Kidney glomerular epithelial cell (primary cell): ENCODE measurements around the gene TGFBRAP1.
A peak's percentile ranks its signal among the peaks of the same experiment; 100 is the strongest.
"Not testable (repeated sequence)": the region's sequence is repeated elsewhere in the genome, so short reads cannot be mapped to it uniquely, and the experiment has no call there.

Experiments
- DNase-seq: peaks from one replicate; lab custom pipeline; 2025; lab: John Stamatoyannopoulos, UW

Gene TGFBRAP1

DNA sequence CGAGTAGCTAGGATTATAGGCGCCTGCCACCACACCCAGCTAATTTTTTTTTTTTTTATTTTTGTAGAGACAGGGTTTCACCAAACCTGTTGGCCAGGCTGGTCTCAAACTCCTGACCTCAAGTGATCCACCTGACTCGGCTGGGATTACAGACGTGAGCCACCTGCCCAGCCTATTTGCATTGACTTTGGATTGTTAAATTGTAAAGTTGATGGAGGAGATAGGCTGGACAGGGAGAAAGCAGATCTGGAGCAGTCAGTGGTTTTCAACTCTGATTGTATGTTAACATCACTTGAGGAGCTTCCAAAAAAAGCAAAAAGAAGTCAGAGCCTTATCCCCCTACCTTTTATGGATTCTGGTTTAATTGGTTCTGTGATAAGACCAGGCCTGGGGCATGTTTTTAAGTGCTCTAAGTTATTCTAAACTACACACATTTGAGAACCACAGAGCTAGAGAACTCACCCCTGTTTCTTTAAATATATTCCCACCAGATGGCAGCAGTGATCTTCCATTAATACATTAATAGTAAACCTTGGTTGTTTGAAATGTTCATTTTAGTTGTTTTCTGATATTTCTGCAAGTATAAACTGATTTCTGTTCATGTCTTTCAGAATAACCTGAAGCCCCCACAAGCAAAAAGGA is 15.3 kb upstream of the TGFBRAP1 start:
- peak; percentile 22 for DNase-seq

DNA sequence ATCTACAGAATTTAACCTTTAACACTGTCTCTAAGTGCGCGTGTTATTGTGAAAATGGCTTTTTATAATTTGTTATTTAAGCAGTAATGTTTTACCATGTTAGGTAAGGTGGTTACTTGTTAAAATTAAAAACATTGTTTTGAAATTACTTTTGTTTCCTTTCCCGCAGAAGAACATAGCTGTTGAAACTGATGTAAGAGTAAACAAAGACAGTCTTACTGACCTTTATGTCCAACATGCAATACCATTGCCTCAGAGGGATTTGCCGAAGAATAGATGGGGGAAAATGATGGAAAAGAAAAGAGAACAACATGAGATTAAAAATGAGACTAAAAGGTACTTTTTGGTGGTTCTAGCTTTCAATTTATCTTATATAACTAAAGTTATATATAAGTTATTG is 9.9 kb upstream of the TGFBRAP1 start:
- no peak for DNase-seq

- no peak for DNase-seq
These were observed 8.5 kb upstream of the TGFBRAP1 start for GRCh38 chr2:105338020-105338385.

DNA sequence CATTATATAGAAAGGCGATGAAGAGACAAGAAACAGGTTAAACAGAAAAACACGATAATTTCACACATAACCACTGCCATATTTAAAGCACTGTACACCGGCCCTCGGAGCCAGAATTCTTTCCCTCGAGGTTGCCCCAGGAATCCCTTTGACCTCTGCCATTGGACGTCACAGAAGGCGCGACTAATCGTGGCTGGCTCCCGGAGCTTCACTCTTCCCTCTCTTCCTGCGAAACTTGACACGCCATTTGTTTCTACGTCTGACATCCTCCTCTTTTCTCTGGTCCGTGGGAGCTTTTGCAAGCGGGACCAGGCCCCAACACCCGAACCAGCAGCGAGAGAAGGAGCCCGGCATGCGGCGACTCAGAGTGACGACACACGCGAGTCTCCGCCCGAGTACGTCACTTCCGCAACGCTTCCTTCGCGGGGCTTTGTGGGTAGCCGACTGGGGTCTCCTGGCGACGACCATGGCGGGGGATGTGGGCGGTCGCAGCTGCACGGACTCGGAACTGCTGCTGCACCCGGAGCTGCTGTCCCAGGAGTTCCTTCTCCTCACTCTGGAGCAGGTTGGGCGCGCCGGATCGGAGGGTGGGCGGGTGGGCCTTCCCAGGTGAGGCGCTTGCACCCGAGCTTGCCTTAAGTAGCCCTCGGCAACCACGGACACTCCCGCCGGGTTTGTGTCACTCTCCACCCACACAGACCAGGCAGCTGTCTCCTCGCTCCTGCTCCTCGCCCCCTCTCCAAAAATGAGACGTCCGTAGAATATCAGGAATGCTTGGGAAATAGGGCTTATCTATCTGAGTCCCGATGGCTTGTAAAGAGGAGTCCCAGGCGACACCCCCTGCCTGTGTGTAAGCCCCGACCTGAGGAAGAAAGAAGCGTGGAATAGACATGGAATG is 7.8 kb upstream of the TGFBRAP1 start, which contains the start of gene C2orf49:
TSS of gene C2orf49 (plus strand) at position 419 of the 898 bp plus-strand sequence. CDS start at position 467, 48 bp downstream.
- DNase-seq, result peak; percentile 92

- DNase-seq, result no peak
These were observed 7.2 kb upstream of the TGFBRAP1 start for GRCh38 chr2:105336786-105337121.

DNA sequence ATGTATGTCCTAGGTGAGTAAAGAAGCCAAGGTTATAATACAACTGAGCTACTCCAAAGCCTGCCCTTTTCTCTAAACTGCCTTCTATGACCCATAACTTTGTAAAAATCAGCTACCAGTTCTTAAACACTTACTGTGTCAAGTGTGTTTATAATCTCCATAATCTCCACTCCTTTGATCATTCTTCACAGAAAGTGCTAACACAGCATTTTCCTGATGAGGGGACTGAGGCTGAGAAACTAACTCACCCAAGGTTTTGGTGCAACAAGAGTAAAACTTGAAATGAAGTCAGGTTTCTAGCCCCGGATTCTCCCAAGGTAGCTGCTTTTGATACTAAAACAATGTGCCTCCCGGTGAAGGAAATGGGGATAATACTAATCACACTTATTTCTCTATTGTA is 5.9 kb upstream of the TGFBRAP1 start:
- DNase-seq, result no peak

GRCh38 chr2:105334211-105334610 is 4.7 kb upstream of the TGFBRAP1 start:
- DNase-seq, result no peak

DNA sequence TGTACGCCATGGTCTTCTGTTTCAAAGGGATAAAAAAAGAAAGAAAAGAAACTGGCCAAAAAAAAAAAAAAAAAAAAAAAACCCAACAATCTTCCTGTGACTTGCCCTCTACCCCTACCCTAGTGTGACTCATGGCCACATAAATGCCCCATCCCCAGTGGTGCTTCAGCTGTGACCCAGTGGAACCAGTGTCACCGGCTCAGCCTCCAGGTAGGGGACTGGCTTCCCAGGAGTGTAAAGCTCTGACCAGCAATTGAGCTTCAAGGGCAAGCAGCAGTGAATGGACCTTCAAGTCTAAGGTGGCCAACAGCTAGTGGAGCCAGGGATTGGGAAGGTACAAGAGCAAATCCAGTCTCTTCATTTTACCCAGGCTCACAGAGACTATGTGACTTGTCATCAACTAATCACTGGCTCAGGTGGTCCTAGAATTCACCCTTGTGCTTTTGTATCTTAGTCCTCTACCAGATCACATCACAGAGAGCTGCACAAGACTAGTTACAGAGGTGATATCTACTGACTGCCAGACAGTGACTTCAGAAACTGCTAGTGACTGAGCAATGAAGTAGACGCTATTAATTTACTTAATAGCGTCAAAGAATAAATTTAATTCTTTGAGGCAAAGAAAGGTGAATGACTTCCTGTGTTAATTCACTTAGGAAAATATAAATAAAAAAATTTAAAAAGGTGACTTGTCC is 1.3 kb upstream of the TGFBRAP1 start:
- no peak for DNase-seq

GRCh38 chr2:105329197-105329554 is 359 bp downstream of the TGFBRAP1 start:
- peak; percentile 37 for DNase-seq

DNA sequence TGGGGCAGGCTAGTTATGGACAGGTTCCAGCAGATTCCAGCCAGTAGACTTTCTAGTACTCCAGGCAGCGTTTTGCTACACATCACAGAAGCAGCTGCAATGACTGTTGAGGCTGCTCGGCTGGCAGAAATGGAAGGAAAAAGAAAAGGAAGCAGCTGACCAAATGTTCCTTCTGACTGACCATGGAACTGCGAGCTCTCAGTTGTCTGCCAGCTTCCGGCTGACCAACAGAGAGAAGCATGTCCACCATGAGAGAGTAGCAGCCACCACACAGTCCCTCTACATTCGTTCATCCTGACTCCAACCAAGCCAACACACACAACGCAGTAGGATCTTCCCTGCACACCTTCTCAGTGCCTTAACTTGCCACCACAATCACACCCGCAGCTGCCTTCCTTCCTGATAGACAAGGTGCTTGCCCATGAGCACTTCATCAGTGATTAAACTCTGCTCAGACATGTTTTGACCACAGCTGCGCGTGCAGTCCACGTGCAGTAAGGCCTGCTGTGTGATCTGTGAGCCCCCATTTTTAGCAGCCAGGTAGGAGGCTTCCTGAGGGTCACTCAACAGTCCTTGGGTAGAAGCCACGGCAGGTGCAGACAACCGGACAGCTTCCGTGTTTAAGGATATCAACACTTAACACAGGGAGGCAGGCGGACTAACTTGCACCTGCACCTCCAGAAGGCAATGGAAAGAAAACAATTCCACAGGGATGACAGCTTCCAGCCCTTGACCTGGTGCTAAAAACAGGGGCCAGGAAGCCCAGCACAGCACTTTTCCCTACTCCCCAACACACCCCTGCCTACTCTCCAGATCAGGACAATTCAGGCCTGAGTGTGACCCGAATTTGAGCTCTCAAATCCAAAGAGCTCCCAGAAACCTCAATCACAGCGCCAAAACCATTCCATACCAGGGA is 996 bp downstream of the TGFBRAP1 start:
- DNase-seq, result peak; percentile 76

- DNase-seq, result peak; percentile 54
These were observed 1.8 kb downstream of the TGFBRAP1 start for GRCh38 chr2:105327690-105328089.

DNA sequence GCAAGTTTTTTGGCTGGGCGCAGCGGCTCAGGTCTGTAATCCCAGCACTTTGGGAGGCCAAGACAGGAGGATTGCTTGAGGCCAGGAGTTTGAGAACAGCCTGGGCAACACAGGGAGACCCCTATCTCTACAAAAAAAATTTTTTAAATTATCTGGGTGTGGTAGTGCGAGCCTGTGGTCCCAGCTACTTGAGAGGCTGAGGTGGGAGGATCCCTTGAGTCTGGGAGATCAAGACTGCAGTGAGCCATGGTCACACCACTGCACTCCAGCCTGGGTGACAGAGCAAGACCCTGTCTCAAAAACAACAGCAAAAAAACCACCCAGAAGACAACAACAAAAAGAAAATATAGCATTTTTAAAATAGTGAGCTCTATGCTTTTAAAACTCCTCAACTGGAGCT is 2.3 kb downstream of the TGFBRAP1 start:
- not testable (repeated sequence) for DNase-seq

DNA sequence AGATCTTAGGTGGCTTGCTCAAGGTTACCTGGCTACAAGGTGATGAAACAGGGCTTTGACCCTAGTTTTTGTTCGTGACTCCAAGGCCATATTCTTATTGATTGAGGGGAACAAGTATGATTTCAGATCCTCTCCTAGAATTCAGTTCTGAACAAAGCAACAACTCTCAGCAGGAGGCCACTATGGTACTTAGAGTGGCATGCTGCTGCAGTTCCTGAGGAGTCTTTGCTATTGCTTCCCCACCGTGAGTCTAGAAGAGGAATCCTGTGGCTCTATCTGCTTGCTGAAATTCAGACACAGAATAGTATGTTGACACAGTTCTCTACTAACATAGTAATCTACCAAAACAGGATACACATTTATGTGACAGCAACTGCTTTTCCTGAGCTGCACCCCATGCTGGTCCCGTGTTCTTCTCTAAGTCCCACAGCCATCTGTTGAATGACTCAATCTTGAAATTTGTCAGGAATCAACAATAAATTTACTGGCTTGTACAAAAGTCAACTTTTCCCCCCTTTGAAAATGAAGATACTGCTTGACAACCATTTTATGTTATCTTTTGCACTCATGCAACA is 4.1 kb downstream of the TGFBRAP1 start:
- DNase-seq, result no peak

- DNase-seq, result peak; percentile 30
These were observed 4.8 kb downstream of the TGFBRAP1 start for GRCh38 chr2:105324732-105325131.

- DNase-seq, result no peak
These were observed 5.4 kb downstream of the TGFBRAP1 start for GRCh38 chr2:105324101-105324500.

GRCh38 chr2:105323111-105323510 is 6.4 kb downstream of the TGFBRAP1 start:
- no peak for DNase-seq

- no peak for DNase-seq
These were observed 7.5 kb downstream of the TGFBRAP1 start for GRCh38 chr2:105321875-105322646.

DNA sequence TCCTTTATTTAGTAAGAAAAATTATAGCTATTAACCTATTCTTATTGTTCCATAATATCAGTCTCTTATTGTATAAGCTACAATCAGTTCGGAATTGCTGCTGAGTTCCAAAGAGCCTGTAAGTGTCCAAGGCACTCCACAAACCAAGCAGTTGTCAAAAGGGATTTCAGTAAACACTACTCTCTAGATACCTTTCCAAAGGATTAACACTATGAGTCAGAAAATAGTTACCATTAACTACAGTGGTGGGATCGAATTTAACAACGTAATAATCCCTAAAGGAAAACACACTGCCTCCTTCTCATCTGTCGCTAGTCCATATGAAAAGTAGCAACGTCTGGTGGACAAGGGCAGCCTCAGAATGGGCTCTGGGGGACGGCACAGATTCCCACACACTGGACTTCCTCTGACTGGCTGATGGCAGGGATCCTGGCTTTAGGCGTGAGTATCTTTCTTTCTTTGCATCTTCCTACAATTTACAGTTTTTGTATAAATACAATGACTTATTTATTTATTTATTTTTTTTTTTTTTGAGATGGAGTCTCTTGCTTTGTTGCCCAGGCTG is 8.8 kb downstream of the TGFBRAP1 start:
- DNase-seq, result no peak

DNA sequence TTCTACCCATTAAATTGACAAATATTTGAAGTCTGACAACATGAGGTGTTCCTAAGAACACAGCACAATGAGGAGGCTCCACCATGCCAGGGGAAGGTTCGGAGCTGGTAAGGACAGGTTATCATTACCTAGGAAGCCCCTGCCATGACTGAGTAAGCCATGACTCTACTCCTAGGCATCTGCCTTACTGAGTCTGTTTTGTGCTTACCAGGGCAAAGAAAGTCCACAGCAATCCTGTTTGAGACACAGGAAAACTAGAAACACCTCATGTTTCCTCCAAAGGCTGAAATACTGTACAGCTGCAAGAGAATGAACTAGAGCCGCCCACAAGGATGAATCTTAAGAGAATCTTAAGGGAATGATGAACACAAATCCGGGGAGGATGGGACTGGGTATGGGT is 11.6 kb downstream of the TGFBRAP1 start:
- no peak for DNase-seq

DNA sequence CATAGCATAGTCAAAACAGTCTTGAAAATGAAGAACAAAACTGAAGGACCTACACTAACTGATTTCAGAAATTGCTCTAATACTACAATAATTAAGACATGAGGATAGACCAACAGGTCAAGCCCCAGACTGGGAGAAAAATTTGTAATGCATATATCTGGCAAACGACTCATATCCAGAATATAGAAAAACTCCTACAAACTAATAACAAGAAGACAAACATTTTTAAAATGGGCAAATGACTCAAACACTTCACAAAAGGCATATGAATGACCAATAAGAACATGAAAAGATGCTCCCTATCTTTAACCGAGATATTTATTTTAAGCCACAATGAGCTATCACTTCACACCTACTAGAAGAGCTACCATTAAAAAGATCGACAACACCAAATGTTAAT is 14.2 kb downstream of the TGFBRAP1 start:
- DNase-seq, result no peak
